ENCODE data around the gene EPHB2. TPM values are rescaled to one million over a fixed set of nuclear protein-coding genes. Genes with fewer than 3 reads are reported as not detected.

EPHB2 gene
- total RNA-seq, 4 donors from 2014 or later, result 0.32 to 4.0 (median 1.7) TPM

GRCh38 chr1:22824975-22825374, 114.3 kb downstream of the EPHB2 start:
- Histone ChIP-seq H3K4me3 (no peak overlapping the region), H3K36me3 (no peaks in the 10 kb centered on the region), H3K27ac (no peak overlapping the region), H3K27me3 (no peaks in the 10 kb centered on the region), H3K9me3 (no peaks in the 10 kb centered on the region), H3K4me1 (peaks cover 40% of the 10 kb centered on the region)
- DNase-seq (ENCODE audit: low spot score in 2 of 2), result no peak
- TF ChIP-seq POLR2AphosphoS5 (IDR thresholded peaks at IDR 0.05) (no peak), EP300 (IDR thresholded peaks at IDR 0.05) (no peak), POLR2A (IDR thresholded peaks at IDR 0.05) (no peak)
- TF ChIP-seq, protein P1, sequence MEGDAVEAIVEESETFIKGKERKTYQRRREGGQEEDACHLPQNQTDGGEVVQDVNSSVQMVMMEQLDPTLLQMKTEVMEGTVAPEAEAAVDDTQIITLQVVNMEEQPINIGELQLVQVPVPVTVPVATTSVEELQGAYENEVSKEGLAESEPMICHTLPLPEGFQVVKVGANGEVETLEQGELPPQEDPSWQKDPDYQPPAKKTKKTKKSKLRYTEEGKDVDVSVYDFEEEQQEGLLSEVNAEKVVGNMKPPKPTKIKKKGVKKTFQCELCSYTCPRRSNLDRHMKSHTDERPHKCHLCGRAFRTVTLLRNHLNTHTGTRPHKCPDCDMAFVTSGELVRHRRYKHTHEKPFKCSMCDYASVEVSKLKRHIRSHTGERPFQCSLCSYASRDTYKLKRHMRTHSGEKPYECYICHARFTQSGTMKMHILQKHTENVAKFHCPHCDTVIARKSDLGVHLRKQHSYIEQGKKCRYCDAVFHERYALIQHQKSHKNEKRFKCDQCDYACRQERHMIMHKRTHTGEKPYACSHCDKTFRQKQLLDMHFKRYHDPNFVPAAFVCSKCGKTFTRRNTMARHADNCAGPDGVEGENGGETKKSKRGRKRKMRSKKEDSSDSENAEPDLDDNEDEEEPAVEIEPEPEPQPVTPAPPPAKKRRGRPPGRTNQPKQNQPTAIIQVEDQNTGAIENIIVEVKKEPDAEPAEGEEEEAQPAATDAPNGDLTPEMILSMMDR (IDR thresholded peaks at IDR 0.05), result no peak
- WGBS, result 97% methylated on average over 5 of the region's 5 CpGs

- no peaks in the 10 kb centered on the region for H3K27me3 ChIP-seq
- H3K27ac ChIP-seq, result no peak overlapping the region
- WGBS, result 56% methylated on average over 4 of the region's 4 CpGs
- TF ChIP-seq POLR2A (IDR thresholded peaks at IDR 0.05), result no peak
- TF ChIP-seq, protein P1 (IDR thresholded peaks at IDR 0.05), result no peak
- TF ChIP-seq EP300 (IDR thresholded peaks at IDR 0.05), result no peak
- no peak for TF ChIP-seq POLR2AphosphoS5 (IDR thresholded peaks at IDR 0.05)
- no peak overlapping the region for H3K4me3 ChIP-seq
- peaks cover 43% of the 10 kb centered on the region for H3K4me1 ChIP-seq
- DNase-seq (ENCODE audit: low spot score in 2 of 2), result no peak
- no peaks in the 10 kb centered on the region for H3K9me3 ChIP-seq
- no peaks in the 10 kb centered on the region for H3K36me3 ChIP-seq
Observed at GRCh38 chr1:22825486-22826189, 115.0 kb downstream of the EPHB2 start.

- H3K4me1 ChIP-seq, result peaks cover 54% of the 10 kb centered on the region
- H3K36me3 ChIP-seq, result no peaks in the 10 kb centered on the region
- no peaks in the 10 kb centered on the region for H3K27me3 ChIP-seq
- WGBS, result 72% methylated on average over 15 of the region's 15 CpGs
- no peak for DNase-seq (ENCODE audit: low spot score in 2 of 2)
- H3K4me3 ChIP-seq, result no peak overlapping the region
- H3K27ac ChIP-seq, result no peak overlapping the region
- no peaks in the 10 kb centered on the region for H3K9me3 ChIP-seq
- no peak for TF ChIP-seq POLR2A (IDR thresholded peaks at IDR 0.05)
- TF ChIP-seq, protein P1 (IDR thresholded peaks at IDR 0.05), result no peak
- TF ChIP-seq EP300 (IDR thresholded peaks at IDR 0.05), result no peak
- no peak for TF ChIP-seq POLR2AphosphoS5 (IDR thresholded peaks at IDR 0.05)
Observed at GRCh38 chr1:22826604-22827580, 116.3 kb downstream of the EPHB2 start.

DNA sequence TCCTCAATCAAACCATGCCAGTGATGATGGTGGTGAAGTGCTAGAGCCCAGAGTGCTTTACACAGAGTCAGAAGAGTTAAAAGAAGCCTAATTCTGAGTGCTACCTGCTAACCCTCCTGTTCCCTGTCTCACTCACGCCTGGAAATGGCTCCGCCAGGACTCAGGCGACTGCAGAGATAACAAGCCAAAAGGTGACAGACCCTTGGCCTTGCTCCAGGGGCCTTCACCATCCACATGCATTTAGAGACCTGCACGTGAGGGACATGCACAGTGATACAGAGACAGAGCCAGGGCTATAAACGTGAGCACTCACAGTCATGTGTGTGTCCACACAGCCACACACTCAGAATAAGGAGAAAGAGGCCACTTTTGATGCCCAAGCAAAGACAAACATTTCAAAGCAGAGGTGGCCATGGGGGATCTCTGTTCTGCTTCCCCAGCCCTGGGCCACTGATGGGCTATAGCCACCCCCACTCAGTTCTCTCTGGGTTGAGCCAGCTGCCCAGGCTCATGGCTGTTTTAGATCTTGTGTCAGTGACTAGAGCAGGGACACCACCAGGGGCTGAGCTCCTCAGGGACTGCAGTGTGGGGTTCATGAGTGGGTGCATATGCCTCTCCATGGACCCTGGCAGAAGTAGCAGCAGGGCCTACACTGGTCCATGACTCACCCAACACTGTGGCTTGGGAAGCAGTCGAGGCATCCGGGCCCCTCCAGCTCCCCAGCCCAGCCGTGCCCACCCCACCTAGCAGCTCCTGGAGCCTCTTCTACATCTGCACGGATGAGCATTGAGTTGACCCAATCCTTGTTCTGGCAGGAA, 117.2 kb downstream of the EPHB2 start:
- 85% methylated on average over 8 of the region's 9 CpGs for WGBS
- Histone ChIP-seq H3K27me3 (no peaks in the 10 kb centered on the region), H3K36me3 (no peaks in the 10 kb centered on the region), H3K27ac (no peak overlapping the region), H3K4me3 (no peak overlapping the region), H3K9me3 (no peaks in the 10 kb centered on the region), H3K4me1 (peaks cover 60% of the 10 kb centered on the region)
- TF ChIP-seq EP300 (IDR thresholded peaks at IDR 0.05) (no peak), POLR2A (IDR thresholded peaks at IDR 0.05) (no peak), POLR2AphosphoS5 (IDR thresholded peaks at IDR 0.05) (no peak)
- TF ChIP-seq, protein P1 (IDR thresholded peaks at IDR 0.05), result no peak
- DNase-seq (ENCODE audit: low spot score in 2 of 2), result no peak

Data from suprapubic skin (tissue), 4 donors.